ENCODE data around the gene TNFRSF21.

DNA sequence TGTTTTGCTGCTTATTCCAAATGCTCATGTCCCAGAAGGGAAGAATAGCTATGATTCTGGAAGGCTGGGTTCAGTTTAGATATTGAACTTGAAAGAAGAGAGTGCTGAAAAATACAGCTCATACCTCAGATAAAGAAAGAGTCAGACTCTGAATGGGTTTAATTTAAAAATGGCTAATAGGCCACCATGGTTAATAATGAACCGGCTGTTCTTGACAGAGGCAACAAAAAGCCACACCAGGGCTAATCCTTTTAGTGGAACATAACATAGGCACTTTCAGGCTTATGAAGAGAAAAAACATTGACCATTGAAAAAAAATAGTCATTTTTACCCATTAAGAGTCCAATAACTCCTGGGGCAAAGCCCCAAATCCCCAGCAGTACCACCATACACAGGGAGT lies 59.4 kb downstream of the TNFRSF21 start:
- TF ChIP-seq, protein P1, sequence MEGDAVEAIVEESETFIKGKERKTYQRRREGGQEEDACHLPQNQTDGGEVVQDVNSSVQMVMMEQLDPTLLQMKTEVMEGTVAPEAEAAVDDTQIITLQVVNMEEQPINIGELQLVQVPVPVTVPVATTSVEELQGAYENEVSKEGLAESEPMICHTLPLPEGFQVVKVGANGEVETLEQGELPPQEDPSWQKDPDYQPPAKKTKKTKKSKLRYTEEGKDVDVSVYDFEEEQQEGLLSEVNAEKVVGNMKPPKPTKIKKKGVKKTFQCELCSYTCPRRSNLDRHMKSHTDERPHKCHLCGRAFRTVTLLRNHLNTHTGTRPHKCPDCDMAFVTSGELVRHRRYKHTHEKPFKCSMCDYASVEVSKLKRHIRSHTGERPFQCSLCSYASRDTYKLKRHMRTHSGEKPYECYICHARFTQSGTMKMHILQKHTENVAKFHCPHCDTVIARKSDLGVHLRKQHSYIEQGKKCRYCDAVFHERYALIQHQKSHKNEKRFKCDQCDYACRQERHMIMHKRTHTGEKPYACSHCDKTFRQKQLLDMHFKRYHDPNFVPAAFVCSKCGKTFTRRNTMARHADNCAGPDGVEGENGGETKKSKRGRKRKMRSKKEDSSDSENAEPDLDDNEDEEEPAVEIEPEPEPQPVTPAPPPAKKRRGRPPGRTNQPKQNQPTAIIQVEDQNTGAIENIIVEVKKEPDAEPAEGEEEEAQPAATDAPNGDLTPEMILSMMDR (IDR thresholded peaks at IDR 0.05): no peak
- TF ChIP-seq POLR2A (IDR thresholded peaks at IDR 0.05): no peak
